Ovary (tissue), 9 donors: ENCODE data around the gene ANKH. TPM values are rescaled to one million over a fixed set of nuclear protein-coding genes. Genes with fewer than 3 reads are reported as not detected.

Experiments
- DNase-seq, 5 donors: peaks; one replicate each; pipeline ENCODE4 v3.0.0-alpha.2; 2019 to 2020
- H3K27ac ChIP-seq, 2 donors: fragments of 200-600 bp; one replicate each; pipeline versions ENCODE4 v1.5.1 to v1.8.0; 2019 to 2022
- H3K27me3 ChIP-seq: fragments of 200-600 bp; one replicate; pipeline ENCODE4 v1.8.0; 2022
- H3K36me3 ChIP-seq: fragments of 200-600 bp; sonication (generic); one replicate; pipeline ENCODE4 v1.5.1; 2019
- H3K4me1 ChIP-seq: one replicate; pipeline ENCODE4 v1.8.1; 2013; ENCODE audit warnings: mild to moderate bottlenecking, moderate library complexity; ENCODE audit not compliant: insufficient read depth
- H3K4me3 ChIP-seq: fragments of 200-600 bp; sonication (generic); one replicate; pipeline ENCODE4 v1.5.1; 2017
- H3K9me3 ChIP-seq, 2 donors: fragments of 200-600 bp in 1 of 2; sonication (generic) in 1 of 2; one replicate each; pipeline versions ENCODE4 v1.5.1 to v1.8.1; 2013 to 2019; ENCODE audit warnings: mild to moderate bottlenecking in 1 of 2, moderate library complexity in 1 of 2
- CTCF ChIP-seq, 3 donors: fragments of 450-650 bp in 2 of 3; fragments of 200-600 bp in 1 of 3; IDR thresholded peaks; one replicate each; pipeline versions ENCODE4 v1.5.1 to v1.8.0; 2016 to 2022; ENCODE audit warnings: antibody characterized with exemption in 3 of 3, mild to moderate bottlenecking in 1 of 3
- EP300 ChIP-seq: sonication (generic); formaldehyde crosslinking; IDR thresholded peaks from one replicate; pipeline ENCODE4 v1.6.1; 2017; ENCODE audit warnings: antibody characterized with exemption
- POLR2A ChIP-seq: fragments of 450-650 bp; IDR thresholded peaks from one replicate; pipeline ENCODE4 v1.6.1; 2017; ENCODE audit warnings: antibody characterized with exemption, mild to moderate bottlenecking, moderate library complexity
- WGBS, 3 donors: extraction: QIAGEN DNeasy Blood & Tissue Kit in 1 of 3; methylation state at CpG; one replicate each; pipeline versions ENCODE4 v1.1.5 to v1.1.7; 2013 to 2017; 5-methylcytosine and 5-hydroxymethylcytosine counted together
- intact Hi-C, 4 donors: fragments of 100-400 bp; cut with DNase I; formaldehyde crosslinking; loops; one replicate each; pipeline versions ENCODE4 v1.11.0 to v1.15.1; 2022 to 2023
- polyA plus RNA-seq, 2 donors: library from polyadenylated mRNA; stranded (reverse); fragments of 200-250 nt in 1 of 2; fragments of 350-450 nt in 1 of 2; fragmentation: Illumina TruSeq in 1 of 2; extraction: RNeasy Lipid Tissue Mini Kit (QIAGEN cat#74804) in 1 of 2; gene quantifications; one replicate each; pipeline ENCODE4 v1.2.3, GENCODE V29; 2013 to 2014
- total RNA-seq, 7 donors: library from RNA; depleted of rRNA in 2 of 7; stranded (reverse); fragments of >200 nt in 2 of 7; fragmentation: NEBNext Ultra II Directional in 3 of 7; extraction: Animal tissue kit (Norgen Biotek cat#: 25700) in 3 of 7; gene quantifications; one replicate each; pipeline versions ENCODE4 v1.1.0 to v1.2.4, GENCODE V29; 2016 to 2023
- donor health status: DM: no; HTN: no; CAD: no; lungs with moderate emphysema.
- donor health status: DM: no; HTN: no; CAD: no.
- donor health status: Bipolar disorder and iron deficiency.
- donor health status: DM: yes; HTN: yes; CAD: no.
- donor health status: DM: no; HTN: no; CAD: no.
- donor health status: DM: yes; HTN: yes; CAD: no.

Gene ANKH
- total and polyA plus RNA-seq, 9 donors: 17.2 to 80.7 (median 44.6) TPM

GRCh38 chr5:14826714-14827113 lies 44.9 kb downstream of the ANKH start:
- WGBS, 3 donors: 58 to 84% (median 68%) methylated on average over 4 of the region's 4 CpGs
- no peak overlapping the region for H3K4me3 ChIP-seq
- no peaks in the 10 kb centered on the region for H3K36me3 ChIP-seq
- no peak overlapping the region for H3K27ac ChIP-seq
- no peaks in the 10 kb centered on the region for H3K4me1 ChIP-seq
- H3K27me3 ChIP-seq: no peaks in the 10 kb centered on the region
- no peak for TF ChIP-seq CTCF (IDR thresholded peaks at IDR 0.05)
- TF ChIP-seq POLR2A: no peak
- TF ChIP-seq EP300: no peak
- H3K9me3 ChIP-seq: no peaks in the 10 kb centered on the region
- no peak for DNase-seq
- intact Hi-C loops: no loop called here

- intact Hi-C loops: no loop called here
- Histone ChIP-seq H3K36me3 (no peaks in the 10 kb centered on the region), H3K4me3 (no peak overlapping the region), H3K27ac (no peak overlapping the region), H3K9me3 (no peaks in the 10 kb centered on the region), H3K27me3 (no peaks in the 10 kb centered on the region), H3K4me1 (no peaks in the 10 kb centered on the region)
- TF ChIP-seq EP300 (no peak), POLR2A (no peak), CTCF (IDR thresholded peaks at IDR 0.05) (no peak)
- 95 to 99% (median 97%) methylated on average over 2 of the region's 2 CpGs for WGBS, 3 donors
- DNase-seq: no peak
Observed at GRCh38 chr5:14825977-14826376, 45.6 kb downstream of the ANKH start.

GRCh38 chr5:14824499-14824898 lies 47.1 kb downstream of the ANKH start:
- TF ChIP-seq EP300 (no peak), CTCF (IDR thresholded peaks at IDR 0.05) (no peak), POLR2A (no peak)
- no peaks in the 10 kb centered on the region for H3K9me3 ChIP-seq
- 95 to 98% (median 96%) methylated on average over 3 of the region's 3 CpGs for WGBS, 3 donors
- no peak overlapping the region for H3K27ac ChIP-seq
- DNase-seq: no peak
- H3K27me3 ChIP-seq: no peaks in the 10 kb centered on the region
- H3K4me1 ChIP-seq: no peaks in the 10 kb centered on the region
- H3K36me3 ChIP-seq: no peaks in the 10 kb centered on the region
- intact Hi-C loops: no loop called here
- no peak overlapping the region for H3K4me3 ChIP-seq

- no peaks in the 10 kb centered on the region for H3K36me3 ChIP-seq
- TF ChIP-seq POLR2A (no peak), CTCF (IDR thresholded peaks at IDR 0.05) (no peak), EP300 (no peak)
- DNase-seq: no peak
- H3K4me3 ChIP-seq: no peak overlapping the region
- no peaks in the 10 kb centered on the region for H3K9me3 ChIP-seq
- no peaks in the 10 kb centered on the region for H3K27me3 ChIP-seq
- H3K4me1 ChIP-seq: no peaks in the 10 kb centered on the region
- no peak overlapping the region for H3K27ac ChIP-seq
- intact Hi-C loops: no loop called here
- 73 to 78% (median 74%) methylated on average over 9 of the region's 9 CpGs for WGBS, 3 donors
Observed at GRCh38 chr5:14821100-14821845, 50.3 kb downstream of the ANKH start.
